Fibroblast of lung (primary cell): ENCODE data around the gene CTNNA1.

Experiments used
- EZH2 ChIP-seq: IDR thresholded peaks from 2 replicates; pipeline ENCODE4 v1.5.1; 2012; ENCODE audit warnings: low read length, control low read depth, mild to moderate bottlenecking; ENCODE audit errors: missing control alignments
- TF ChIP-seq, protein P1 (sequence below), 2 donors: IDR thresholded peaks in 1 of 2; conservative IDR thresholded peaks in 1 of 2; 1 replicate in 1 of 2; 2 replicates in 1 of 2; pipeline ENCODE4 v1.5.1; 2011 to 2012; ENCODE audit warnings: low read length in 2 of 2, control low read depth in 1 of 2, inconsistent platforms in 1 of 2, low read depth in 1 of 2, mild to moderate bottlenecking in 1 of 2

DNA sequence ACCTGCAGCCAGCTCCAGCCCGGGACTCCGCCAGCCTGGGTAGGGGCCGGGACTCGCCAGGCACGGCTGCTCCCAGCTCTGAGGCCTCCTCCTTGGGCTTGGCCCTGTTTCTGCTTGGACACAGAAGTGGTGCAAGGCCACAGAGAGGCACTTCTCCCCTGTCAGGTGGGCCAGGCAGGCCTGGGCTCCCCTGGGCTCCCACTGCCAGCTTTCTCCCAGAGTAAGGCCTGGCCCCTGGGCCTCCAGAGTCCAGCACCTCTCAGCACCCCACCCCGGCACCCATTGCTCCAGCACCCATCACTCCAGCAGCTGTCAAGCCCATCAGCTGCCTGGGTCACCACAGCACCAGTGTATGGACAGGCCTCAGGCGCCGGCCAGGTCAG, 193.0 kb downstream of the CTNNA1 start:
- TF ChIP-seq EZH2: no peak
- TF ChIP-seq, protein P1, sequence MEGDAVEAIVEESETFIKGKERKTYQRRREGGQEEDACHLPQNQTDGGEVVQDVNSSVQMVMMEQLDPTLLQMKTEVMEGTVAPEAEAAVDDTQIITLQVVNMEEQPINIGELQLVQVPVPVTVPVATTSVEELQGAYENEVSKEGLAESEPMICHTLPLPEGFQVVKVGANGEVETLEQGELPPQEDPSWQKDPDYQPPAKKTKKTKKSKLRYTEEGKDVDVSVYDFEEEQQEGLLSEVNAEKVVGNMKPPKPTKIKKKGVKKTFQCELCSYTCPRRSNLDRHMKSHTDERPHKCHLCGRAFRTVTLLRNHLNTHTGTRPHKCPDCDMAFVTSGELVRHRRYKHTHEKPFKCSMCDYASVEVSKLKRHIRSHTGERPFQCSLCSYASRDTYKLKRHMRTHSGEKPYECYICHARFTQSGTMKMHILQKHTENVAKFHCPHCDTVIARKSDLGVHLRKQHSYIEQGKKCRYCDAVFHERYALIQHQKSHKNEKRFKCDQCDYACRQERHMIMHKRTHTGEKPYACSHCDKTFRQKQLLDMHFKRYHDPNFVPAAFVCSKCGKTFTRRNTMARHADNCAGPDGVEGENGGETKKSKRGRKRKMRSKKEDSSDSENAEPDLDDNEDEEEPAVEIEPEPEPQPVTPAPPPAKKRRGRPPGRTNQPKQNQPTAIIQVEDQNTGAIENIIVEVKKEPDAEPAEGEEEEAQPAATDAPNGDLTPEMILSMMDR (conservative IDR thresholded peaks at IDR 0.05 in 1 of 2, IDR thresholded peaks at IDR 0.05 in 1 of 2; ENCODE audit: low read depth in 1 of 2, low read length in 2 of 2): no peak
